CMK (cell line): ENCODE data around the gene HNF4A.

ENCODE experiments used
- DNase-seq: peaks from one replicate; pipeline ENCODE4 v3.0.0-alpha.2; 2010; ENCODE audit warnings: low read depth

HNF4A gene

GRCh38 chr20:44406572-44407137 is 51.2 kb downstream of the HNF4A start:
- DNase-seq: no peak

DNA sequence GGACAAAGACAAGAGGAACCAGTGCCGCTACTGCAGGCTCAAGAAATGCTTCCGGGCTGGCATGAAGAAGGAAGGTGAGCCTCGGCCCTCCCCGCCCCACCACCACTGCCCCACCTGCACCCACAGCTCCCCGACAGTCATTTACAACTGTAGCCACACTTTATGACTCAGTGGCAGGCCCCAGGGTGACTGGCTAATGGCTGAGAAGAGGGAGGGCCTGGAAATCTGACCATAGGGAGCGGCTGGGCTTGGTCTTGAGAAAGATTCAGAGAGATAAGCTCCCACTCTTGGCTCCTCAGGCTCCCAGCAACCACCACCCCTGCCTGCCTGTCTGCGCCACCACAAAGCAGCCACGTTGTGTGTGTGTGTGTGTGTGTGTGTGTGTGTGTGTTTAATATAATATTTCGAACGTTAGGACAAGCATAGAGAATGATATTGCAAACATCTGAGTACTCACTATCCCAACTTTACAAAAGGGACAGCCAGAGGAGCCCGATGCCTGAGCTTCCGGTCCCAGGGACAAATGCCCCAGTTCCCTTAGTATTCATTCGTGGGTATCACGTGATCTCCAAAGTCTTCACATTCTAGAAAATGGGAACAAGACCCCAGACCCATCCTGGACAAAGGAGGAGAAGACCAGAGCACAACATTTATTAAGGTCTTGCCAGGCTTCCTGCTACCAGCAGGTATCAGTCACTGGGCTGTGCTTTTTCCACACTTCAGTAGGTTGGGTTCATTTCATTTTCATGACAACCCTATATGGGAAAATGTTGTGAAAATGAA is 52.1 kb downstream of the HNF4A start:
- DNase-seq: no peak

GRCh38 chr20:44409132-44409600 is 53.7 kb downstream of the HNF4A start:
- no peak for DNase-seq

DNA sequence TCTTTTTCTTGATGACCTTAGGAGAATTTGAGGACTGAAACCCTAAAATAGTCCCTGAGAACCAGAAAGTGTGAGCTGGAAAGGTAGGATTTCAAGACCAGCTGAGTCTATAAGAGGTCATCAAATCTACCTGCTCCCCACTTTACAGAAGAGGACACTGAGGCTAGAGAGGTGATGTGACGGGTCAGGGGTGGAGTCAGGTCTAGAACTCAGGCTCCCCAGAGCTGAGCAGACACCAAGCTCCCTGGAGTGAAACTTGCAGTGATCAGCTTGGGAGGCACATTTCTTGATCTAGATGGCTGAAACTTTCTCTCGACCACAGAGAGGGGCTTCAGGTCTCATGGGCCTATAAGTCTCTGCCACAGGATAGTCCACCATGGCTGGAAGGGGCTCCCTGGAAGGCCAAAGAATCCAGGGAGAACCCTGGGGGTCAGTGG is 55.1 kb downstream of the HNF4A start:
- no peak for DNase-seq

GRCh38 chr20:44411020-44411756 is 55.7 kb downstream of the HNF4A start:
- no peak for DNase-seq

DNA sequence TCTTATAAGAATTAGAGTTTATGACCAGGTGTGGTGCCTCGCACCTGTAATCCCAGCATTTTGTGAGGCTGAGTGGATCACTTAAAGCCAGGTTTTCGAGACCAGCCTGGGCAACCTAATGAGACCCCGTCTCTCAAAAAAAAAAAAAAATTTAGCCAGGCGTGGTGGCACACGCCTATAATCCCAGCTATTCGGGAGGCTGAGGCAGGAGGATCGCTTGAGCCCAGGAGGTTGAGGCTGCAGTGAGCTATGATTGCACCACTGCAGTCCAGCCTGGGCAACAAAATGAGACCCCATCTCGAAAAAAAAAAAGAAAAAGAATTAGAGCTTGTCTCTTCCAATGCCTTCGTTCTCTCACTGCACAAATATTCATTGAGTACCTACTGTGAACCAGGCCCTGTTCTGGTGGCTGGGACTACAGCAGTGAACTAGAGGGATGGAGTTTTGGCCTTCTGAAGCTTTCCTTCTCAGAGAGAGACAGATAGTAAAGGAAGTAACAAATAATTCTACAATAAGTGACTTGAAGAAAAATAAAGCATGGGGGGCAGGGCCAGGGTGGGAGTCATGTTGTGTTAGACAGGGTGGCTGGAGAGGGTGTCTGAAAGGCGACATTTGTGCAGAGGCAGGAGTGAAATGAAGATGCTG is 56.4 kb downstream of the HNF4A start:
- DNase-seq: no peak

GRCh38 chr20:44412402-44413144 is 57.1 kb downstream of the HNF4A start:
- no peak for DNase-seq

- DNase-seq: no peak
These were observed 58.3 kb downstream of the HNF4A start for GRCh38 chr20:44413575-44414345.

DNA sequence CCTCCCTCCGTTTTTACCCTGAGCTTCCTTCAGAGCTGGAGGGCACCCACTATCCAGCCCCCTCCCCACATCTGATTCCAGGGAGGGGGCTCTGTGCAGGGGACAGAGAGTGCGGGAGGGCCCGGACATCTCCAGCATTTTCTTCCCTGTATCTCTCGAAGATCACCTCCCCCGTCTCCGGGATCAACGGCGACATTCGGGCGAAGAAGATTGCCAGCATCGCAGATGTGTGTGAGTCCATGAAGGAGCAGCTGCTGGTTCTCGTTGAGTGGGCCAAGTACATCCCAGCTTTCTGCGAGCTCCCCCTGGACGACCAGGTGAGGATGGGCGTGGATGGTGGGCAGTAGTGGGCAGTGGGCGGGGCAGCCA is 58.8 kb downstream of the HNF4A start:
- DNase-seq: no peak

GRCh38 chr20:44414808-44415207 is 59.3 kb downstream of the HNF4A start:
- DNase-seq: no peak

- no peak for DNase-seq
These were observed 60.6 kb downstream of the HNF4A start for GRCh38 chr20:44415833-44416715.

GRCh38 chr20:44418069-44418905 is 62.8 kb downstream of the HNF4A start:
- no peak for DNase-seq

- no peak for DNase-seq
These were observed 63.8 kb downstream of the HNF4A start for GRCh38 chr20:44419131-44419844.

- no peak for DNase-seq
These were observed 65.0 kb downstream of the HNF4A start for GRCh38 chr20:44420497-44420896.

DNA sequence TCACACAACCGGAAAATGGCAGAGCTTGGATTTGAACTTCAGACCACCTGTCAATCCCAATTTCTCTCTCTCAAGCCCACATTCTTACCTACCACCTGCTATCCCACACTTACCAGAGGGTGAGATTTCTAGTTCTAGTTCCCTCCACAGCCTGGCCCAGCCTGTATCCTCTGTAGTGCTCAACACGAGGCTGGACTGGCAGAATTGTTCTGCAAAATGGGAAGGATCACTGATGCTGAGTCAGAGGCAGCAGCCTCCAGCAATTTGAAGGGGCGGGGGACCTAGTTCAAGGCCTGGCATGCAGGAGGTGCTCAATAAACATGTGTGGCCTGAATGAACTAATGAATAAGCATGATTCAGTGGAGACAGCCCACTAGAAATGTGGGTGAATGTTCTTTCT is 66.6 kb downstream of the HNF4A start:
- DNase-seq: no peak

- no peak for DNase-seq
These were observed 68.0 kb downstream of the HNF4A start for GRCh38 chr20:44423480-44423879.

DNA sequence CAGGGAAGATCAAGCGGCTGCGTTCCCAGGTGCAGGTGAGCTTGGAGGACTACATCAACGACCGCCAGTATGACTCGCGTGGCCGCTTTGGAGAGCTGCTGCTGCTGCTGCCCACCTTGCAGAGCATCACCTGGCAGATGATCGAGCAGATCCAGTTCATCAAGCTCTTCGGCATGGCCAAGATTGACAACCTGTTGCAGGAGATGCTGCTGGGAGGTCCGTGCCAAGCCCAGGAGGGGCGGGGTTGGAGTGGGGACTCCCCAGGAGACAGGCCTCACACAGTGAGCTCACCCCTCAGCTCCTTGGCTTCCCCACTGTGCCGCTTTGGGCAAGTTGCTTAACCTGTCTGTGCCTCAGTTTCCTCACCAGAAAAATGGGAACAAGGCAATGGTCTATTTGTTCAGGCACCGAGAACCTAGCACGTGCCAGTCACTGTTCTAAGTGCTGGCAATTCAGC is 68.6 kb downstream of the HNF4A start:
- no peak for DNase-seq

DNA sequence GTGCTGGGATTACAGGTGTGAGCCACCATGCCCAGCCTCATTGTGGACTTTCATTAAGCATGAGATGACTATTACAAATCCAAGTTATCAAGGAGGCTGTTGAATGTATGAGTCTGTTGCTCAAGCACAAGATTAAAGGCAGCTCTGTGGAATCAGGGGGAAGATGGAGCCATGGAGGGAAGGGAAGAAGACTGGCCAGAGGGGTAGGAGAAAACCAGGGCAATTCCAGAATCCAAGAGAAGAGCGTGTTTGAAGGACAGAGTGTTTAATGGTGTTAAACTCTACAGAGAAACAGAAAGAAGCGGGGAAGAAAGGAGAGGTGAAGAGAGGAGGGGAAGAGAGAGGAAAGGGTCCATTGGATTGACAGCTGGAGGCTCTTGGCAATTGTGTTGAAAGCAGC is 70.4 kb downstream of the HNF4A start:
- DNase-seq: no peak
